Caco-2 (cell line): ENCODE measurements around the gene TRAK2. TPM values are rescaled to one million over a fixed set of nuclear protein-coding genes. Genes with fewer than 3 reads are reported as not detected.

Source experiments
- BruUV-seq: library from RNA; stranded (reverse); fragments of 400-500 nt; replicated peaks from 2 replicates; lab custom pipeline; 2021; lab: Mats Ljungman, UMichigan
- CTCF ChIA-PET: fragments of 300-600 bp; sonication (Branson Sonifier 250); formaldehyde crosslinking; loops from one replicate; lab custom pipeline; 2022; ENCODE audit warnings: antibody characterized with exemption; lab: Charles Lee
- POLR2A ChIA-PET: fragments of 300-600 bp; sonication (Branson Sonifier 250); formaldehyde crosslinking; loops from one replicate; lab custom pipeline; 2022; ENCODE audit warnings: antibody characterized with exemption; lab: Charles Lee
- DNase-seq, 2 experiments: peaks; one replicate each; pipeline versions ENCODE4 v3.0.0 to v3.0.0-alpha.2; 2020 to 2022
- H3K27me3 ChIP-seq: replicated peaks from 2 replicates; pipeline ENCODE4 v1.6.0; 2011; ENCODE audit warnings: low read length; ENCODE audit not compliant: control insufficient read depth, insufficient read depth
- H3K36me3 ChIP-seq: 2 replicates; pipeline ENCODE4 v1.5.1; 2011; ENCODE audit warnings: low read length; ENCODE audit not compliant: control insufficient read depth, insufficient read depth
- H3K4me1 ChIP-seq: fragments of 250-450 bp; sonication (Bioruptor Pico); 2 replicates; pipeline ENCODE4 v1.5.1; 2020; ENCODE audit warnings: mild to moderate bottlenecking
- H3K4me3 ChIP-seq: 2 replicates; pipeline ENCODE4 v1.5.1; 2011; ENCODE audit warnings: low read depth, mild to moderate bottlenecking, control low read depth, low read length
- H3K9me3 ChIP-seq: fragments of 250-450 bp; sonication (Bioruptor Pico); 2 replicates; pipeline ENCODE4 v1.5.1; 2020; ENCODE audit warnings: mild to moderate bottlenecking, moderate library complexity
- H3K27ac Mint-ChIP-seq: one replicate; pipeline ENCODE4 v1.8.0; 2022; ENCODE audit warnings: mixed read lengths; ENCODE audit not compliant: unreplicated experiment
- H3K27me3 Mint-ChIP-seq: one replicate; pipeline ENCODE4 v1.8.0; 2022; ENCODE audit warnings: mixed read lengths; ENCODE audit not compliant: insufficient read depth, unreplicated experiment
- H3K36me3 Mint-ChIP-seq: one replicate; pipeline ENCODE4 v1.8.0; 2022; ENCODE audit warnings: mild to moderate bottlenecking, mixed read lengths; ENCODE audit not compliant: insufficient read depth, unreplicated experiment
- H3K4me1 Mint-ChIP-seq: one replicate; pipeline ENCODE4 v1.8.0; 2022; ENCODE audit warnings: low read depth, mixed read lengths; ENCODE audit not compliant: unreplicated experiment
- H3K4me3 Mint-ChIP-seq: one replicate; pipeline ENCODE4 v1.8.0; 2022; ENCODE audit warnings: mild to moderate bottlenecking, moderate library complexity, mixed read lengths; ENCODE audit not compliant: unreplicated experiment
- H3K9me3 Mint-ChIP-seq: one replicate; pipeline ENCODE4 v1.8.0; 2022; ENCODE audit warnings: mixed read lengths; ENCODE audit not compliant: unreplicated experiment
- intact Hi-C: fragments of 100-400 bp; cut with micrococcal nuclease; formaldehyde crosslinking; loops from one replicate; pipeline ENCODE4 v1.10.0; 2022; ENCODE audit not compliant: unreplicated experiment
- total RNA-seq: library from RNA; stranded (reverse); gene quantifications from 2 replicates; pipeline ENCODE4 v1.2.3, GENCODE V29; 2022
- TF ChIP-seq, protein P1 (sequence below), 2 experiments: fragments of 200-600 bp in 1 of 2; IDR thresholded peaks; 1 replicate in 1 of 2; 2 replicates in 1 of 2; pipeline versions ENCODE4 v1.5.1 to v1.8.0; 2011 to 2022; ENCODE audit warnings: antibody characterized with exemption in 1 of 2, control low read depth in 1 of 2, inconsistent platforms in 1 of 2, low read depth in 1 of 2, low read length in 1 of 2, mild to moderate bottlenecking in 1 of 2, moderate library complexity in 1 of 2; ENCODE audit not compliant: insufficient read depth in 1 of 2, severe bottlenecking in 1 of 2, unreplicated experiment in 1 of 2

The TRAK2 gene
- total RNA-seq, 1 experiment from 2014 or later = 23.2 TPM

DNA sequence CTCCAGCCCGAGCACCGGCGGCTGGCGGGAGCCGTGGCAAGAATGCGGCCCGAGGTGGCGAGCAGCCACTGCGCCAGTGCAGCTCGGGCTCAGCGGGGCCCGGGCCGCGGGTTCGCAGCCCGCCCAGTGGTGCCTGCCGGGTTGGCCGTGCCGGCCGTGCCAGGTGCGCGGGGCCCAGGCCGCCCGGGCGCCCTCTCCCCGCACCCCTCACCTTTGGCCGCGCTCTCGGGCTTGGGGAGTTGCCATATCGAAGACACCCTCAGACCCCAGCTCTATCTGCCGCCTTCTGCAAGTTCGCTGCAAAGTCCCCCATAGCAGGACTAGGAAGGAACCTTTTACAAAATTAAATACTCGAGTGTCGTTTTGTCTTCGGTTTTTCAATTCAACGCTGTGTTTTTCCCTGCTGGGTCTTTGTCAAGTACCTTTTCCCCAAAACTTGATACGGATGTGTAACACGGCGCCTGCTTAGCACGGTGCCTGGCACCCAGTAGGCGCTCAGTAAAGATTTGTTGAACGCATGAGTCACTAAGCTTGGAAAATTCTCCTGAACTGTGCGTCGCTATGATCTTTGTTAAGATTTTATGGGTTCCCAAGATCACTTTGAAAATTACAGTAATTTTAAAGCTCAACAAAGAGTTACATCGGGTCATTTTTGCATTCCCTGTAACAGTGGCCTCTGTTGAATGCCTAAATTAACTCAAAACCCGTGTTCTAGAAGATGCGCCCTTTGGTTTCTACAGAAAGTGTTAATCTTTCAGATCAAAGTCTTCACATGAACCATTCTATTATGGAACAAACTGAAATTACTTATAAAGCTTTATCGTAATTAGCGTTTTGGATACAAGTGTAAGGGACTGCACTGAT lies 1.0 kb upstream of the TRAK2 start:
- no peak for DNase-seq
- peaks cover 10% of the 10 kb centered on the region for H3K36me3 Mint-ChIP-seq
- TF ChIP-seq, protein P1, sequence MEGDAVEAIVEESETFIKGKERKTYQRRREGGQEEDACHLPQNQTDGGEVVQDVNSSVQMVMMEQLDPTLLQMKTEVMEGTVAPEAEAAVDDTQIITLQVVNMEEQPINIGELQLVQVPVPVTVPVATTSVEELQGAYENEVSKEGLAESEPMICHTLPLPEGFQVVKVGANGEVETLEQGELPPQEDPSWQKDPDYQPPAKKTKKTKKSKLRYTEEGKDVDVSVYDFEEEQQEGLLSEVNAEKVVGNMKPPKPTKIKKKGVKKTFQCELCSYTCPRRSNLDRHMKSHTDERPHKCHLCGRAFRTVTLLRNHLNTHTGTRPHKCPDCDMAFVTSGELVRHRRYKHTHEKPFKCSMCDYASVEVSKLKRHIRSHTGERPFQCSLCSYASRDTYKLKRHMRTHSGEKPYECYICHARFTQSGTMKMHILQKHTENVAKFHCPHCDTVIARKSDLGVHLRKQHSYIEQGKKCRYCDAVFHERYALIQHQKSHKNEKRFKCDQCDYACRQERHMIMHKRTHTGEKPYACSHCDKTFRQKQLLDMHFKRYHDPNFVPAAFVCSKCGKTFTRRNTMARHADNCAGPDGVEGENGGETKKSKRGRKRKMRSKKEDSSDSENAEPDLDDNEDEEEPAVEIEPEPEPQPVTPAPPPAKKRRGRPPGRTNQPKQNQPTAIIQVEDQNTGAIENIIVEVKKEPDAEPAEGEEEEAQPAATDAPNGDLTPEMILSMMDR (IDR thresholded peaks at IDR 0.05; ENCODE audit: insufficient read depth in 1 of 2, low read depth in 1 of 2, low read length in 1 of 2, severe bottlenecking in 1 of 2, unreplicated experiment in 1 of 2) = no peak
- no peaks in the 10 kb centered on the region for H3K9me3 Mint-ChIP-seq
- peak overlapping the region; percentile 94 for H3K4me3 Mint-ChIP-seq
- H3K4me1 ChIP-seq = peaks cover 20% of the 10 kb centered on the region
- intact Hi-C loops = loop anchor here (5.0 kb wide), 2 partner anchors 215 to 335 kb away; partner anchors contain the start of gene CFLAR
- POLR2A ChIA-PET = interaction anchor here (0.5 to 1.2 kb wide), 6 partner anchors 167 to 631 kb away, joined by 3 to 12 read pairs (median 6); partner anchors contain the start of genes ALS2, NIF3L1 and PPIL3
- H3K4me3 ChIP-seq = peak overlapping the region; percentile 86
- peak overlapping the region; percentile 94 for H3K27ac Mint-ChIP-seq
- H3K27me3 ChIP-seq = no peaks in the 10 kb centered on the region
- H3K4me1 Mint-ChIP-seq = peaks cover 8% of the 10 kb centered on the region
- H3K36me3 ChIP-seq = no peaks in the 10 kb centered on the region; the same call in 1 of the 2 replicates
- no peaks in the 10 kb centered on the region for H3K27me3 Mint-ChIP-seq
- CTCF ChIA-PET = interaction anchor here (0.9 to 1.4 kb wide), 4 partner anchors 182 to 270 kb away, joined by 3 to 11 read pairs (median 4); partner anchors contain the start of genes CASP10 and TMEM237
- TSS peak; percentile 40 for BruUV-seq
- H3K9me3 ChIP-seq = no peaks in the 10 kb centered on the region

DNA sequence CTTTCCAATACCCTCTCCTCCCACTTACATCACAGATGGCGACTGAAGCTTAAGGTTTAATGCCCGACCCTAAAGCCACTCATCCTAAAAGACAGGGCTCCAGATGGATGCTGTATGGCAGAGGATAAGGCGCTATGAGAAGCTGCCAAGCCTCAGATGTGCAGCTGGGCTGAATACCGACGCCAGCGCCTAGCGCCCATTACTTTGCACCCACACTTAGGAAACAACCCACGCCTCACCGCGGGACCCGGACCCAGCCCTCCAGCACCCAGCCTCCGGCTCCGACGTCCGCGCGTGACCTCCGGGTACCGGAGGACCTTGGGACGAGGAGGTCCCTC lies 335 bp downstream of the TRAK2 start:
- TF ChIP-seq, protein P1 (IDR thresholded peaks at IDR 0.05; ENCODE audit: insufficient read depth in 1 of 2, low read depth in 1 of 2, low read length in 1 of 2, severe bottlenecking in 1 of 2, unreplicated experiment in 1 of 2) = no peak
- H3K4me1 Mint-ChIP-seq = peaks cover 21% of the 10 kb centered on the region
- Histone ChIP-seq H3K4me3 (peak overlapping the region; percentile 86), H3K36me3 (no peaks in the 10 kb centered on the region; the same call in 1 of the 2 replicates), H3K9me3 (no peaks in the 10 kb centered on the region), H3K27me3 (no peaks in the 10 kb centered on the region), H3K4me1 (peaks cover 27% of the 10 kb centered on the region)
- BruUV-seq = no TSS peak
- CTCF ChIA-PET = interaction anchor here (0.6 to 1.2 kb wide), 10 partner anchors 16 to 546 kb away, joined by 3 to 11 read pairs (median 4); partner anchors contain the start of gene CASP10
- peak overlapping the region; percentile 94 for H3K4me3 Mint-ChIP-seq
- peak overlapping the region; percentile 94 for H3K27ac Mint-ChIP-seq
- POLR2A ChIA-PET = interaction anchor here (0.5 to 1.2 kb wide), 12 partner anchors 19 to 562 kb away, joined by 3 to 12 read pairs (median 4); partner anchors contain the start of genes ALS2, NIF3L1, PPIL3 and TMEM237
- H3K9me3 Mint-ChIP-seq = no peaks in the 10 kb centered on the region
- DNase-seq = no peak
- H3K36me3 Mint-ChIP-seq = peaks cover 10% of the 10 kb centered on the region
- intact Hi-C loops = loop anchor here (1.0 to 5.0 kb wide), 4 partner anchors 11 to 334 kb away; partner anchors contain the start of genes CFLAR and TMEM237
- H3K27me3 Mint-ChIP-seq = no peaks in the 10 kb centered on the region

DNA sequence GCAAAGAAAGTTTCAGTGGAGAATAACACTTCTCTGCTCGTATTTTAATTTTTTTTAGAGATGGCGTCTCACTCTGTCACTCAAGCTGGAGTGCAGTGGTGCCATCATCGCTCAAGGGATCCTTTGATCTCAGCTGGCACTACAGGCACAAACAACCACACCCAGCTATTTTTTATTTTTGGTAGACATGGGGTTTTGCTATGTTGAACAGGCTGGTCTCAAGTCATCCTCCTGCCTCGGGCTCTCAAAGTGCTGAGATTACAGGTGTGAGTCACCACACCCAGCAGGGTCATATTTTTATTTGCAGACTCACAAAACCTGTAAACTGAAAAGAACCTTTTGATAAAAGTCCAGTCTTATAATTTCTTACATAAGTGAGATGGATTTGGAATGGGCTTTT lies 2.6 kb downstream of the TRAK2 start:
- no peaks in the 10 kb centered on the region for H3K27me3 Mint-ChIP-seq
- H3K9me3 Mint-ChIP-seq = no peaks in the 10 kb centered on the region
- DNase-seq = no peak
- POLR2A ChIA-PET = interaction anchor here (0.6 kb wide), 1 partner anchor 53 kb away, joined by 4 read pairs; no protein-coding TSS in a partner anchor
- H3K4me1 Mint-ChIP-seq = peaks cover 29% of the 10 kb centered on the region
- Histone ChIP-seq H3K4me1 (peaks cover 38% of the 10 kb centered on the region), H3K27me3 (no peaks in the 10 kb centered on the region), H3K9me3 (no peaks in the 10 kb centered on the region), H3K4me3 (no peak overlapping the region), H3K36me3 (no peaks in the 10 kb centered on the region; the same call in 1 of the 2 replicates)
- H3K27ac Mint-ChIP-seq = no peak overlapping the region
- intact Hi-C loops = no loop called here
- BruUV-seq = no TSS peak
- no peak overlapping the region for H3K4me3 Mint-ChIP-seq
- TF ChIP-seq, protein P1 (IDR thresholded peaks at IDR 0.05; ENCODE audit: insufficient read depth in 1 of 2, low read depth in 1 of 2, low read length in 1 of 2, severe bottlenecking in 1 of 2, unreplicated experiment in 1 of 2) = no peak
- H3K36me3 Mint-ChIP-seq = peaks cover 10% of the 10 kb centered on the region
- CTCF ChIA-PET = no interaction called here
